Endothelial cell of umbilical vein (primary cell): ENCODE results near the gene ANAPC1. TPM values are rescaled to one million over a fixed set of nuclear protein-coding genes. Genes with fewer than 3 reads are reported as not detected.

ENCODE experiments used
- BruUV-seq: library from RNA; stranded (reverse); fragments of 400-500 nt; replicated peaks from 2 replicates; lab custom pipeline; 2021; lab: Mats Ljungman, UMichigan
- CTCF ChIA-PET: fragments of 300-600, 350-600 bp; sonication (Branson Sonifier 250); formaldehyde crosslinking; loops from one replicate; lab custom pipeline; 2021; ENCODE audit warnings: antibody characterized with exemption, inconsistent platforms; lab: Charles Lee
- POLR2A ChIA-PET: fragments of 300-600, 350-600 bp; sonication (Branson Sonifier 250); formaldehyde crosslinking; loops from one replicate; lab custom pipeline; 2021; ENCODE audit warnings: antibody characterized with exemption, inconsistent platforms; lab: Charles Lee
- DNase-seq: peaks from one replicate; pipeline ENCODE4 v3.0.0-alpha.2; 2011; ENCODE audit warnings: low read depth, low spot score
- FAIRE-seq: peaks from 2 replicates; lab custom pipeline; 2011; peaks lifted over from hg19 to GRCh38; lab: Jason Lieb, UNC
- H2AFZ ChIP-seq: 2 replicates; pipeline ENCODE4 v1.6.0; 2012; ENCODE audit warnings: low read depth, low read length, control low read depth, inconsistent platforms
- H3K27ac ChIP-seq: 2 replicates; pipeline ENCODE4 v1.5.1; 2011; ENCODE audit warnings: low read depth, mild to moderate bottlenecking, control low read depth, low read length, moderate library complexity; ENCODE audit not compliant: insufficient read depth
- H3K27me3 ChIP-seq, 2 experiments: 2 replicates each; pipeline versions ENCODE4 v1.6.0 to v1.6.1; 2011; ENCODE audit warnings: low read length in 2 of 2, mixed read lengths in 1 of 2; ENCODE audit not compliant: control insufficient read depth in 2 of 2, insufficient read depth in 2 of 2
- H3K36me3 ChIP-seq, 2 experiments: 2 replicates in 1 of 2; 3 replicates in 1 of 2; pipeline ENCODE4 v1.5.1; 2011; ENCODE audit warnings: low read length in 2 of 2, mild to moderate bottlenecking in 1 of 2, moderate library complexity in 1 of 2; ENCODE audit not compliant: control insufficient read depth in 2 of 2, insufficient read depth in 2 of 2; ENCODE audit errors: extremely low read depth in 1 of 2
- H3K4me1 ChIP-seq: 3 replicates; pipeline ENCODE4 v1.5.1; 2011; ENCODE audit warnings: mild to moderate bottlenecking, low read length; ENCODE audit not compliant: control insufficient read depth, insufficient read depth; ENCODE audit errors: extremely low read depth
- H3K4me2 ChIP-seq: 2 replicates; pipeline ENCODE4 v1.6.1; 2011; ENCODE audit warnings: low read length, control low read depth, mixed read lengths; ENCODE audit not compliant: insufficient read depth
- H3K4me3 ChIP-seq, 3 experiments: fragments of 200-600 bp in 1 of 3; sonication (generic), shearing (Covaris generic) in 1 of 3; replicated peaks in 1 of 3; 2 replicates each; pipeline ENCODE4 v1.5.1; 2011 to 2016; ENCODE audit warnings: control low read depth in 3 of 3, low read length in 3 of 3, mild to moderate bottlenecking in 2 of 3, inconsistent platforms in 1 of 3, low read depth in 1 of 3, moderate library complexity in 1 of 3; ENCODE audit not compliant: insufficient read depth in 1 of 3
- H3K79me2 ChIP-seq: 2 replicates; pipeline ENCODE4 v1.6.0; 2012; ENCODE audit warnings: low read length, inconsistent platforms; ENCODE audit not compliant: control insufficient read depth, insufficient read depth
- H3K9ac ChIP-seq: replicated peaks from 2 replicates; pipeline ENCODE3; 2011; ENCODE audit warnings: low read length, control low read depth; ENCODE audit not compliant: insufficient read depth; ENCODE audit errors: extremely low read depth
- H3K9me1 ChIP-seq: replicated peaks from 3 replicates; pipeline ENCODE4 v1.6.0; 2011; ENCODE audit warnings: mild to moderate bottlenecking, low read length; ENCODE audit not compliant: control insufficient read depth, insufficient read depth; ENCODE audit errors: extremely low read depth
- H3K9me3 ChIP-seq: replicated peaks from 2 replicates; pipeline ENCODE4 v1.5.1; 2012; ENCODE audit warnings: low read length, inconsistent platforms; ENCODE audit not compliant: control insufficient read depth, insufficient read depth
- H4K20me1 ChIP-seq: replicated peaks from 2 replicates; pipeline ENCODE3; 2011; ENCODE audit warnings: mild to moderate bottlenecking, low read length; ENCODE audit not compliant: control insufficient read depth, insufficient read depth; ENCODE audit errors: extremely low read depth
- EZH2 ChIP-seq: IDR thresholded peaks from 2 replicates; pipeline ENCODE4 v1.6.1; 2012; ENCODE audit warnings: borderline replicate concordance, low read depth, mild to moderate bottlenecking, moderate library complexity, low read length, inconsistent platforms; ENCODE audit not compliant: severe bottlenecking
- FOS ChIP-seq: IDR thresholded peaks from 2 replicates; pipeline ENCODE4 v1.6.1; 2011; ENCODE audit warnings: mild to moderate bottlenecking, low read length, moderate library complexity, borderline replicate concordance; ENCODE audit not compliant: insufficient read depth
- GATA2 ChIP-seq: IDR thresholded peaks from 2 replicates; pipeline ENCODE4 v1.7.0; 2011; ENCODE audit warnings: low read depth, mild to moderate bottlenecking, moderate library complexity, mixed read lengths, low read length; ENCODE audit not compliant: insufficient read length, insufficient read depth
- JUN ChIP-seq: IDR thresholded peaks from 2 replicates; pipeline ENCODE4 v1.6.1; 2011; ENCODE audit warnings: borderline replicate concordance, low read depth; ENCODE audit not compliant: insufficient read length, insufficient read depth
- MYC ChIP-seq: IDR thresholded peaks from one replicate; pipeline ENCODE4 v1.6.1; 2011; ENCODE audit warnings: mild to moderate bottlenecking, low read depth, low read length
- POLR2A ChIP-seq: IDR thresholded peaks from 2 replicates; pipeline ENCODE4 v1.6.1; 2012; ENCODE audit warnings: low read depth, mild to moderate bottlenecking, control low read depth, low read length
- POLR2AphosphoS5 ChIP-seq: IDR thresholded peaks from 2 replicates; pipeline ENCODE4 v1.6.1; 2012; ENCODE audit warnings: low read depth, mild to moderate bottlenecking, control low read depth, low read length, moderate library complexity; ENCODE audit not compliant: insufficient read depth
- dilution Hi-C: fragments of 300-500 bp; cut with MboI; formaldehyde crosslinking; loops from one replicate; pipeline ENCODE4 v1.15.0; 2019; ENCODE audit warnings: low sequenced_read_pairs; ENCODE audit not compliant: extremely low pct_ligation_motif_present
- intact Hi-C: fragments of 100-400 bp; cut with micrococcal nuclease; formaldehyde crosslinking; loops from one replicate; pipeline ENCODE4 v1.10.0; 2022
- polyA plus RNA-seq, 4 experiments: library from polyadenylated mRNA; depleted of rRNA in 3 of 4; stranded (reverse) in 3 of 4; unstranded in 1 of 4; fragments of >200 nt; gene quantifications; 2 replicates each; pipeline versions ENCODE4 v1.2.1 to v1.2.3, GENCODE V29; 2011 to 2012; ENCODE audit warnings: missing spikeins in 1 of 4
- total RNA-seq: library from RNA; stranded (reverse); gene quantifications from 2 replicates; pipeline ENCODE4 v1.2.3, GENCODE V29; 2021
- TF ChIP-seq, protein P1 (sequence below), 2 donors: IDR thresholded peaks; 1 replicate in 1 of 2; 2 replicates in 1 of 2; pipeline ENCODE4 v1.5.1; 2011; ENCODE audit warnings: low read length in 2 of 2, mild to moderate bottlenecking in 2 of 2, moderate library complexity in 2 of 2, control low read depth in 1 of 2, inconsistent platforms in 1 of 2, low read depth in 1 of 2; ENCODE audit not compliant: insufficient read depth in 1 of 2; ENCODE audit errors: extremely low read depth in 1 of 2
- TF ChIP-seq, protein P2 (sequence below): IDR thresholded peaks from 2 replicates; pipeline ENCODE4 v1.6.1; 2011; ENCODE audit not compliant: insufficient read depth, insufficient read length

ANAPC1 gene
- total and polyA plus RNA-seq, 2 donors (not counting 3 experiments of a cell fraction or from before 2014, with no cell fraction given), result 21.9 to 61.5 TPM

DNA sequence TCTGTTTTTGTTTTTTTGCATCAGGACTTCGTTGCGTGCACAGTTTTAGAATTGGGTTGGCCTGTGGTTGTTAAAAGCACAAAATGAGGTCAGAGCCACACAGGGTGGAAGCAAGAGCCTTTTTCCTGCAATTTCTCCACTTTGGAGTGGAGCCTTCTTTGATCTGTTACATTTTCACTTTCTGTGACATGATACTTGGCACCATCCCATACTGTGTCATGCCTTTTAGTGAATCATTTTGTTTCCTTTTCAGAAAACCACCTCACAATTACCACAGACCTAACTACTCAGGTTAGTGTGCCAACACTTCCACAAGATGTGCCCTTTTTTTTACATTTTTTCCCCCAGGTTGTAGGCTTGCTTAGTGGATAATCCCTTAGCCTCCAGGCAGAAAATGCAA is 46.9 kb upstream of the ANAPC1 start:
- FAIRE-seq (peak; percentile 65), DNase-seq (peak; percentile 63)
- H3K36me3 ChIP-seq, result peaks cover 0 to 5% of the 10 kb centered on the region in 2 experiments
- peak overlapping the region; percentile 4 for H3K9ac ChIP-seq
- no peaks in the 10 kb centered on the region for H3K27me3 ChIP-seq
- H3K27ac ChIP-seq, result peak overlapping the region; percentile 65
- intact Hi-C loops, result no loop called here
- CTCF ChIA-PET, result interaction anchor here (1.1 to 2.2 kb wide), 3 partner anchors 12 to 85 kb away, joined by 3 to 6 read pairs (median 4); no protein-coding TSS in a partner anchor
- H3K9me3 ChIP-seq, result no peaks in the 10 kb centered on the region
- no peak overlapping the region for H2AFZ ChIP-seq
- peaks cover 3% of the 10 kb centered on the region for H3K79me2 ChIP-seq
- H3K9me1 ChIP-seq, result no peaks in the 10 kb centered on the region
- H3K4me1 ChIP-seq, result peaks cover 11% of the 10 kb centered on the region
- no TSS peak for BruUV-seq
- dilution Hi-C loops, result no loop called here
- no peak overlapping the region for H3K4me3 ChIP-seq
- peak overlapping the region; percentile 29 for H3K4me2 ChIP-seq
- H4K20me1 ChIP-seq, result no peaks in the 10 kb centered on the region
- no peak for TF ChIP-seq POLR2AphosphoS5
- TF ChIP-seq MYC, result no peak
- no peak for TF ChIP-seq JUN
- TF ChIP-seq, protein P1, sequence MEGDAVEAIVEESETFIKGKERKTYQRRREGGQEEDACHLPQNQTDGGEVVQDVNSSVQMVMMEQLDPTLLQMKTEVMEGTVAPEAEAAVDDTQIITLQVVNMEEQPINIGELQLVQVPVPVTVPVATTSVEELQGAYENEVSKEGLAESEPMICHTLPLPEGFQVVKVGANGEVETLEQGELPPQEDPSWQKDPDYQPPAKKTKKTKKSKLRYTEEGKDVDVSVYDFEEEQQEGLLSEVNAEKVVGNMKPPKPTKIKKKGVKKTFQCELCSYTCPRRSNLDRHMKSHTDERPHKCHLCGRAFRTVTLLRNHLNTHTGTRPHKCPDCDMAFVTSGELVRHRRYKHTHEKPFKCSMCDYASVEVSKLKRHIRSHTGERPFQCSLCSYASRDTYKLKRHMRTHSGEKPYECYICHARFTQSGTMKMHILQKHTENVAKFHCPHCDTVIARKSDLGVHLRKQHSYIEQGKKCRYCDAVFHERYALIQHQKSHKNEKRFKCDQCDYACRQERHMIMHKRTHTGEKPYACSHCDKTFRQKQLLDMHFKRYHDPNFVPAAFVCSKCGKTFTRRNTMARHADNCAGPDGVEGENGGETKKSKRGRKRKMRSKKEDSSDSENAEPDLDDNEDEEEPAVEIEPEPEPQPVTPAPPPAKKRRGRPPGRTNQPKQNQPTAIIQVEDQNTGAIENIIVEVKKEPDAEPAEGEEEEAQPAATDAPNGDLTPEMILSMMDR (IDR thresholded peaks at IDR 0.05; ENCODE audit: extremely low read depth in 1 of 2, insufficient read depth in 1 of 2, low read depth in 1 of 2, low read length in 2 of 2), result no peak
- no peak for TF ChIP-seq GATA2
- TF ChIP-seq POLR2A, result no peak
- TF ChIP-seq FOS, result no peak
- TF ChIP-seq, protein P2, sequence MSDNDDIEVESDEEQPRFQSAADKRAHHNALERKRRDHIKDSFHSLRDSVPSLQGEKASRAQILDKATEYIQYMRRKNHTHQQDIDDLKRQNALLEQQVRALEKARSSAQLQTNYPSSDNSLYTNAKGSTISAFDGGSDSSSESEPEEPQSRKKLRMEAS, result no peak
- TF ChIP-seq EZH2, result no peak
- POLR2A ChIA-PET, result no interaction called here
